HS-5 (cell line): ENCODE data around the gene OR5T2.
"Not testable (repeated sequence)": the region's sequence is repeated elsewhere in the genome, so short reads cannot be mapped to it uniquely, and the experiment has no call there.

ENCODE experiments used
- DNase-seq: peaks from one replicate; pipeline ENCODE4 v3.0.0-alpha.2; 2012; ENCODE audit warnings: low read depth

Gene OR5T2

GRCh38 chr11:56234155-56234554 lies at the start of gene OR5T2:
Gene OR5T2, minus strand, starts transcription at chr11:56234255. Its CDS starts 1,193 bp downstream, at chr11:56233062.
- no peak for DNase-seq

DNA sequence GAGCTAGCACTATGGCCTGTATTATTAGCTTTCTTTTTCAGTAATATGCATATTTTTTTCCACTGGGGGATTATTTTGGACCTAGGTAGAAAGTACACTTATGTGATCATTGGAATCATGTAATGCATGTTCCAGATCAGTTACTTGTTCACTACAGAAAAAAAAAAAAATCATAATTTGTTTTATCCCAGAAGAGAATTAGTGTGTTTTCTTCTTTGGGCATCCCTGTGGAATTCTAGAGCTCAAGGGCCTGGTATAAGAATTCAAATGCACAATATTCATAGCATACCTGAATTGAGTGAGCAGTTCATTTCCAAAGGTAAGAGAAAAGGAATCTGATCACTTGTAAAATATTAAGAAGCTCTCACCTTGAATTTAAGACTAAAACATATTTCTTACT lies 39.8 kb upstream of the OR5T2 start, which contains the start of gene OR5T1:
OR5T1 (plus strand) TSS at position 301 of the 400 bp plus-strand sequence. CDS start 1,485 bp downstream, outside the sequence.
- no peak for DNase-seq

DNA sequence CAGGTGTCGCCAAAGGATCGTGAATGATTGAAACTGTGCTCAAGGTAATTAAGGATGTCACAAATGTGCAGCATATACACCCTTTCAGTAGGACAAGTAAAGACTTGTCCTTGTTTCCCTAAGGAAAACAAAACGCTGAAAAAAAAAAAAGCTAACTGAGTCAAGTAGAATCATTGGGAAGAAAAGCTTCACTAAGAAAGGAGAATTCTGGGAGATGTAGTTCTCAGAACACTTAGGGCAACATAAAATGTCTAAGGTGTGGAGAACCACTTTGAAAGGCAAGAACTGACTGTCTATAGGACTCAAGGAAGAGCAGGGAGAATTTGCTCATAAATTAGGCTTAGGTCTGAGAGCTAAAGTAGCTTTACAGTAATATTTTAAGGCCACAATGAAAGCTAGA lies 37.0 kb upstream of the OR5T2 start:
- no peak for DNase-seq

DNA sequence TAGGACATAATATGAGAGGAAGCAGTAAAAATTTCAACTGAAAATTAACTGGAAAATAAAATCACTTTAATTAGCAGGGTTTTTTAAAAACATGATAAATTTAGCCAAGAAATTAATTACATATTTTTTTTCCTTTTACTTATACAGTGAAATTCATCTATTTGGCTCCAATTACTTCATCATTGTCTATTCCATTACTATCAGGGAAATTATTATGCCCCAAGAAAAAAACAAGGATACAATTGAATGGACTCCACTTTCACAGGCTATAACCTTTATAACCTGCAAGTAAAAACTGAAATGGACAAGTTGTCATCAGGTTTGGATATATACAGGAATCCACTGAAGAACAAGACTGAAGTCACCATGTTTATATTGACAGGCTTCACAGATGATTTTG lies 17.9 kb upstream of the OR5T2 start, which contains the start of gene OR5T3:
OR5T3 (plus strand) TSS at position 301 of the 400 bp plus-strand sequence; CDS start at position 301, 0 bp downstream.
- DNase-seq: no peak

DNA sequence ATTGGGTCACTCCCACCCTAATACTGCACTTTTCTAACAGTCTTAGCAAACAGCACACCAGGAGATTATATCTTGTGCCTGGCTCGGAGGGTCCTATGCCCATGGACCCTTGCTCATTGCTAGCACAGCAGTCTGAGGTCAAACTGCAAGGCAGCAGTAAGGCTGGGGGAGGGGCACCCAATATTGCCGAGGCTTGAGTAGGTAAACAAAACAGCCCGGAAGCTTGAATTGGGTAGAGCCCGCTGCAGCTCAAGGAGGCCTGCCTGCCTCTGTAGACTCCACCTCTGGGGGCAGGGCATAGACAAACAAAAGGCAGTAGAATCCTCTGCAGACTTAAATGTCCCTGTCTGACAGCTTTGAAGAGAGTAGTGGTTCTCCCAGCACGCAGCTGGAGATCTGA lies 14.3 kb downstream of the OR5T2 start:
- DNase-seq: not testable (repeated sequence)

- DNase-seq: no peak
Observed at GRCh38 chr11:56214537-56214936, 19.5 kb downstream of the OR5T2 start.

GRCh38 chr11:56207790-56208189 lies 26.3 kb downstream of the OR5T2 start:
- no peak for DNase-seq

- no peak for DNase-seq
Observed at GRCh38 chr11:56197367-56197766, 36.7 kb downstream of the OR5T2 start.

- no peak for DNase-seq
Observed at GRCh38 chr11:56196705-56197104, 37.4 kb downstream of the OR5T2 start.

DNA sequence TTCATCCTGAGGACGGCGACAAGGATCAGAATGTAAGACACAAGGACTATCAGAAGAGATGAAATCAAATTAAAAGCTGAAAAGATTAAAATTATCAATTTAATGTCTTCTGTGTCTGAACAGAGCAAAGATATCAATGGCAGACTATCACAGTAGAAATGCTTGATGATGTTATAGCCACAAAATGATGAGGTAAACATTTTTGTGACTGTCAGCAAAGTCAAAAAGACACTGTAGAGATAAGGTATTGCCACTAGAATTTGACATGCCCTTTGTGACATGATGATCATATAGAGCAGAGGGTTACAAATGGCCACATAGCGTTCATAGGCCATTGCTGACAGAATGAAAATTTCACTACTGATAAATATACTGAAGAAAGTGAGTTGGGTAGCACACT lies 45.5 kb downstream of the OR5T2 start:
- no peak for DNase-seq

DNA sequence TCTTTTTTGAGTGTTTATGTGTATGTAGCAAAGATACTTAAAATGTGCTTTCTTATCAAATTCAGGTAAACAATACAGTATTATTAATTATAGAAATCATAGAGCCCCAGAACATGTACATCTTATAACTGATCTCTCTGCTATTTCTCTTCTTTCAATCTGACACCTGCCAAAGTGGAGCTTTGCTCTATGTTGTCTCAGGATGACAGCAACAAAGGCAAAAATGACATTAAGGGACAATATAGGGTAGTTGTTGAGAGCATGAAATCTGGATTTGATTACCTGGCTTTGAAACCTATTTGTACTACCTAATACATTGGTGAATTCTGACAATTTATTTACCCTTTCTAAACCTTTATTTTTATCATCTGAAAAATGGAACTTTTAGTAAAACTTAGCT lies 50.6 kb downstream of the OR5T2 start:
- DNase-seq: no peak
